D721Med (cell line): ENCODE data around the gene MTUS2.
"Not testable (repeated sequence)": the region's sequence is repeated elsewhere in the genome, so short reads cannot be mapped to it uniquely, and the experiment has no call there.

ENCODE experiments used
- DNase-seq: peaks from one replicate; pipeline ENCODE4 v3.0.0; 2011; ENCODE audit warnings: low spot score; ENCODE audit not compliant: insufficient read length
- FAIRE-seq: peaks from 2 replicates; lab custom pipeline; 2011; peaks lifted over from hg19 to GRCh38; lab: Jason Lieb, UNC
- TF ChIP-seq, protein P1 (sequence below): IDR thresholded peaks from 2 replicates; pipeline ENCODE4 v1.5.1; 2012; ENCODE audit warnings: mild to moderate bottlenecking, control low read depth; ENCODE audit not compliant: insufficient read depth; ENCODE audit errors: missing control alignments

Gene MTUS2

DNA sequence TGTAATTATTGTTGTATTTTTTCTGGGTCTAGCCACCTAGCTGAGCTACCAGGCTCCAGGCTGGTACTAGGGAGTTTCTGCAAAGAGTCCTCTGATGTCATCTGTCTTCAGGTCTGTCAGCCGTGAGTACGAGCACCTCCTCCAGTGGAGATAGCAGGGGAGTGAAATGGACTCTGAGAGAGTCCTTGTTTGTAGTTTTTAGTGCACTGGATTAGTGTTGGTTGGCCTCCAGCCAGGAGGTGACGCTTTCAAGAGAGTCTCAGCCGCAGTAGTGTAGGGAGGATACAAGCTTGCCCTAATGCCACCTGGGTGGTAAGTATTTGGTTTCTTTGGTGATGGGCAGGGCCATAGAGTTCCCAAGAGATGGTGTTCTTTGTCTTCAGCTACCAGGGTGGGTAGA lies 390.5 kb downstream of the MTUS2 start:
- DNase-seq (no peak), FAIRE-seq (no peak)
- TF ChIP-seq, protein P1, sequence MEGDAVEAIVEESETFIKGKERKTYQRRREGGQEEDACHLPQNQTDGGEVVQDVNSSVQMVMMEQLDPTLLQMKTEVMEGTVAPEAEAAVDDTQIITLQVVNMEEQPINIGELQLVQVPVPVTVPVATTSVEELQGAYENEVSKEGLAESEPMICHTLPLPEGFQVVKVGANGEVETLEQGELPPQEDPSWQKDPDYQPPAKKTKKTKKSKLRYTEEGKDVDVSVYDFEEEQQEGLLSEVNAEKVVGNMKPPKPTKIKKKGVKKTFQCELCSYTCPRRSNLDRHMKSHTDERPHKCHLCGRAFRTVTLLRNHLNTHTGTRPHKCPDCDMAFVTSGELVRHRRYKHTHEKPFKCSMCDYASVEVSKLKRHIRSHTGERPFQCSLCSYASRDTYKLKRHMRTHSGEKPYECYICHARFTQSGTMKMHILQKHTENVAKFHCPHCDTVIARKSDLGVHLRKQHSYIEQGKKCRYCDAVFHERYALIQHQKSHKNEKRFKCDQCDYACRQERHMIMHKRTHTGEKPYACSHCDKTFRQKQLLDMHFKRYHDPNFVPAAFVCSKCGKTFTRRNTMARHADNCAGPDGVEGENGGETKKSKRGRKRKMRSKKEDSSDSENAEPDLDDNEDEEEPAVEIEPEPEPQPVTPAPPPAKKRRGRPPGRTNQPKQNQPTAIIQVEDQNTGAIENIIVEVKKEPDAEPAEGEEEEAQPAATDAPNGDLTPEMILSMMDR, result no peak

DNA sequence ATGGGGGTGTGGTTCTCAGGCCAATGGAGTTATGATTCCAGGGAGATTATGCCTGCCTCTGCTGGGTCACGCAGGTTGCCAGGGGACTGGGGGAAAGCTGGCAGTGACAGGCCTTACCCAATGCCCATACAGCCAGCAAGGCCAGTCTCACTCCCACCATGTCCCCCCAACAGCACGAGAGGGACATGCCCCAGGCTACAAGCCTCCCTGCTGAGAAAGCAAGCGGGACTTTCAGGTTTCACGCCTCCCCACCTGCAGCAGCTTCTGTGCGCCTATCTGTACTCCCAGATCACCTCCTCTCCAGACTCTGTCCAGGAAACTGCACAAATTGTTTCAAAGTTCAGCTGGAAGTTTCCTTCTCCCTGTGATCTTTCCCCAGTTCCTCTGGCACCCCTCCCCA lies 391.0 kb downstream of the MTUS2 start:
- FAIRE-seq, DNase-seq: not testable (repeated sequence)

DNA sequence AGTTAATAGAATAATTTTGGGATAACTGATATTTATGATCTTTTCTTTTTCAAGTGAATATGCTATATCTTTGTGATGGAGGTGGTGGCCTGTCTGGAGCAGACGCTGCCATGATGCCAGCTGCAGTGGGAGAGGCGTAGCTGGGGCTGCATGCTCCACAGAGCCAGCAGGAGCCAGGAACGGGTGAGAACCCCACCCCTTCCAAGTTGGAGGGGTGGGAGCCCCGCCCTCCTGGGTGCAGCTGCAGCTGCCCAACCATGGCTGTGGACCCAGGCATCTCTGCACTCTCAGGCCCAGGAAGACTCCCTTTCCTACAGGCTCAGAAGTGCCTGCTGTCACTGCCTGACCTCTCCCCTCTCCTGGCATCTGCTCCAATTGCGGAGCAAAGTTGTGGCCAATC lies 402.3 kb downstream of the MTUS2 start:
- TF ChIP-seq, protein P1, result no peak
- FAIRE-seq (no peak), DNase-seq (no peak)

DNA sequence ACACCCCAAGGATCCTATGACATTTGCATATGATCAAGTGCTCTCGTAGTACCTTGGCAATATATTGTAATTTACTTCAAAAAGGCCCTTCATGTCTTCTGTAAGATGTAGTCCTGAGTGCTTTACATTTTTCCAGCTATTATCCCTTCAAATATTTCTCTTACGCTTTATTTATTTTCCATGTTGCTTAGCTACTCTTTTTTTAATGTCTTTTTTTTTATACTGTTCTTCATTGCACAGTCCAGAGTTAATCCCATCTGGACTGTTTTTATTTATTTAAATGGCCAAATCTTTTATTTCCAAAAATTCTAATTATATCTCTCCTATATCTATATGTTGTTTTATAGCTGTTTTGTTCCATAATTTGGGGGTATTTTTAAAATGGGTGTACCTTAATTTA lies 404.1 kb downstream of the MTUS2 start:
- no peak for FAIRE-seq
- DNase-seq, result no peak
- TF ChIP-seq, protein P1, result no peak

DNA sequence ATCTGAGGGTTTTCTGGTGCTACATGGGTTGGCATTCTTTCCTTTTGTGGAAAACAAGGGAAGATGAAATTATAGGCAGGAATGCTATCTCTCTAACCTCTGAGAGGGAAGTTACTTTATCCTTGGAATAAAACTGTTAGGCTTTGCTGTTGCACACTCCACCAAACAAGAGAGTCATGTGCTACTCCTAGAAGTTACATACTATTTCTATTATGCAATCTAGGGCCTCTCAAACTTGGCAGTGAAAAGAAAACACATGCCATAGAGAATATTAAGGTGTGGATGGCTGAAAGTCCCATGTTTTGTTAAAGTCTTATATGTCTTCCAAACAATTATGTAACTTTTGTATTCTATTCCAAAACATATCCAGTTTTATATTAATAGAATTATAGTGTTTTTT lies 407.4 kb downstream of the MTUS2 start:
- TF ChIP-seq, protein P1, result no peak
- FAIRE-seq, result no peak

DNA sequence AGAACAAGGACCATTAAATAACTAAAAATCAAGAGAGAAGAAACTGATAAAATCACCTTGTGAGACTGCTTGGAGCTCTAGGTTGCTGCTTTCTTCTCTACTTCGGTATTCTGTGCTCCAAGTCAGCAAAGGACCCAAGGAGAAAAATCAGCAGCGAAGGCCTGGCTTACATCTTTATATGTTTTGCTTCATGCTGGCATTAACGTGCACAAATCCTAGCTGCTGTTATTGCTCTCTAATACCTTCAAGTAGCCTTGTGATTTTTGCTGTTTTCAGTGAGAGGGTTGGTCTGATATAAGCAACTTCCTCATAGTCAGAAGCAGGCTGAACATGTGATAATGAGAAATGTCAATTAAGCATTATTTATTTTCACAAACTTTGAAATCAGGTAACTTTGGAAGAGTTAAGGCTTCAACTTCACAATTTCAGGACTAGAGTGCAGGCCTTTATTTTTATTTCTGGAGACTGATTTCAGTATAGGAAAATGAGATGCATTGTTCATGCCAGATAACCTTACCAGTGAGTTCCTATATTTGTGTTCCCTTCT lies 410.2 kb downstream of the MTUS2 start:
- FAIRE-seq (no peak), DNase-seq (no peak)
- TF ChIP-seq, protein P1, result no peak

More for the DNA sequence above, 407.4 kb downstream of the MTUS2 start:
- DNase-seq, result no peak

DNA sequence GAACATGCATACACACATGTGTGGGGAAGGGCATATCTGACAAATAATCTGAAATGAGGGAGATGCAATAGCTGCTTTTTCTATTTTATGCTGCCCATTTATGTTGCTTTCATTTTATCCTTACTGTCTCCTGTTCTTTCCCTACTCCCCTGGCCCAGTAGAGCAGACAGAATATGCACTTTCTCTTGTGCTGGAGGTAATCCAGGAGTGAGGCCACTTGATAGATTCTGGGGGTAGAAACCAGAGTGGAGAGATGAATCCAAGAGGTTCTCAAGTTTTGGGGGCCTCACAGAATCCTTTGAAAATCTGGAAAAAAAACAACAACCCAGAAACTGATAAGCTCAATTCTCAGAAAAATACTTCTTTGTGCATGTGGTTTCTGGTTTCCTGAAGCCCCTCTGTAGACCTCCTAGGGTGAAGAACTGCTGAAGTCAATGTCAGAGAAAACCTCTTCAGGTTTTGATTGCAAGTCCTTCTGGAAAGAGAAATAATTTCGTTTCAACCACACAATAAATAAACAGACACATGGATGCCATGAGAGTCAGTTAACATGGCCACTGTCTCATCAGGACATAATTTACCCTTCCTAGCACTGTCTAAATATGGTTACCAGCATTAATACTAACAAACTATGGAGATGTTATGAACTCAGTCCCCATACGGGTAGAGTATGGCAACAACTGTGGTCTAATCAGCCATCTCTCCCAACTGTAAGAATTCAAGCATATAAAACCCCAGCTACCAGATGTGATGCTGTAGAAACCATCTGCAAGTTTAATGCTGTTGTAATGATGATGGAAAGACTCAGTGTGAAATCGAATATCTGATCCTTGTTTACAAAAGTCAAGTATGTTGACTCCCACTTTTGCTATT lies 419.8 kb downstream of the MTUS2 start:
- DNase-seq, result no peak
- TF ChIP-seq, protein P1, result no peak
- FAIRE-seq, result no peak
